Fibroblast of pulmonary artery (primary cell): ENCODE data around the gene PNLIPRP2.

Source experiments
- DNase-seq: peaks from one replicate; pipeline ENCODE4 v3.0.0-alpha.2; 2010; ENCODE audit warnings: low read depth
- H3K4me3 ChIP-seq: replicated peaks from 2 replicates; pipeline ENCODE4 v1.5.1; 2011; ENCODE audit warnings: low read depth, mild to moderate bottlenecking, control low read depth, low read length, moderate library complexity
- CTCF ChIP-seq: IDR thresholded peaks from 2 replicates; pipeline ENCODE4 v1.5.1; 2011; ENCODE audit warnings: mild to moderate bottlenecking, control low read depth, low read length, inconsistent platforms; ENCODE audit errors: missing control alignments

The PNLIPRP2 gene

DNA sequence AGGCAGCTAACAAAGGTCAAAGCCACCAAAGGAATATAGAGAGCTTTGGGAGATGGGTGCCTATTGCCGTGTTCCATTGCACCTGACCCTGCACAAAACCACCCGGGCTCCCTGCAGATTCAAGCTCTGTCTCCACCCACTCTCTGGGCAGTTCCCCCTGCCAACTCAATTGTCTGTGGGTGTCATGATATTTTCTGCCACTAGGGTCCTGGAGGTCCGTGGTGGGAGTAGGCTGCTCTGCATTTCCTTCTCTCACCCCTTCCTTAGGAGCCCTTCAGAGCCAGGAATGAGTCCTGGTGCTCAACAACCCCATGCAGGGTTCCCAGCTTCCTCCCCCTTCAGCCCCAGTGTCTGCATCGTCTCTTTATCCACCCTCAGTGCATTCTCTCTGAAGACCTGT, 34.1 kb downstream of the PNLIPRP2 start:
- no peak overlapping the region for H3K4me3 ChIP-seq
- DNase-seq: no peak
- peak; percentile 28 for TF ChIP-seq CTCF

DNA sequence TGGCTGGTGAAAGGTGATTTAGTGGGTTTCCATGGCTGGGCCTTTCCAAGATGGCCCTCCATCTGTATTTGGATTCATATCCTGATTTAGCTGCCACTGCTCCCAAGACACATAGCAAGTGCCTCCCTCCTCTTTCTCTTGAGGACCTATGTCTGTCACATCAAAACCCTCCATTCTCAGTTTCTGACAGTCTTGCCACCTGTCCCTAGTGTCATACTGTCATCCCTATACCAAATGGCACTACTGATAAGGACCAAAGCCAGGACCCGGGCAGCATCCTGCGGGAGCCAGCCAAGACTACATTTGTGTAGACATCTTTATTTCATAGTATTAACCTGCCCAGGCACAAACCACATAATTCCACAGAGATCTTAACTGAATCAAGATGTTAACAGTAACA, 34.8 kb downstream of the PNLIPRP2 start:
- DNase-seq: no peak
- TF ChIP-seq CTCF: no peak
- H3K4me3 ChIP-seq: no peak overlapping the region

DNA sequence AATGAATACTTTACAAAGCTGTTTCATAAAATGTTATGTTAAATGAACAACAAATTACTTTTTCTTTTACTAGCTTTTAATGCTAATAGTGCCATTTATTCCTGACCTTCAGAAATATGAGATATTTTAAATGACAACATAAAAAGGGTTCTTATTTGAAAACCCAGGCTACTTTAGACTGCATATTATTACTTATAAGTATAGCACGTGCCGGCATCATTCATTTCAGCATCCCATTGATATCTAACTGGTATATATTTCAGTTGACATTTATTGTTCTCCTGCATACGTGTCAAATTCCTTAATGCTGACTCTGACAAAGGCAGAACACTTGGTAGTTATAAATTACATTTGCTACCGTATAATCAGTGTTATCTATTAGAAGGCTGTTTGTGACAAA, 35.3 kb downstream of the PNLIPRP2 start:
- DNase-seq: no peak
- TF ChIP-seq CTCF: no peak
- no peak overlapping the region for H3K4me3 ChIP-seq

DNA sequence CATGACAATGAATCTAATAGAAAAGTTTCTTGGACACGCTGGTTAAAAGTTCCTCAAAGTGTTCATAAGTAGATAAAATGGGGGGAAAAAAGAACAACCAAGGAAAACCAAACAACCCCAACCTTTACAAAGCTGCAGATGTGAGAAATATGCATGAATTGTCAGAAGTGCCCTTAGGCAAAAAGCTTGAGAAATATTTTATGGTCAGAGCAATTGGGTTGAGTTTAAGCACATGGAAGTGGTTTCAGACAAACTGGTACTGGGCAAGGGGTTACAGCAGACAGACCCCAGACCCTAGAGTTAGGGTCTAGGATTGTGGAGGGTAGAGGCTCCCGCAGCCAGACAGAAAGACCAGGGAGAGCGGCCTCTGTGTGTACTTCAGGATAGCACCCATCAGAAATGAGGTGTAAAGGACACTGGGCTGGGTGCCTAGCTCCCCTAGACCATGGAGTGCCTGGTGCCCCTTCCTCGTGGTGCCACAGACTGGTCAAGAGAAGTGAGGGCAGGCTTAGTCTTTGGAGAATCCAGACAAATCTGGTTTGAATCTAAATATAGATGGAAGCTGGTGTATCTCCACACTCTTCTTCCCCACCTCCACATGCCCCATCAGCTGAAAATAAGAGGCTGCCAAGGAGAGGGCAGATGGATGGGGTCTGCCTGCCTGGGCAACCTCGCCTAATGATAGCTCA, 37.3 kb downstream of the PNLIPRP2 start:
- no peak overlapping the region for H3K4me3 ChIP-seq
- TF ChIP-seq CTCF: no peak
- no peak for DNase-seq

DNA sequence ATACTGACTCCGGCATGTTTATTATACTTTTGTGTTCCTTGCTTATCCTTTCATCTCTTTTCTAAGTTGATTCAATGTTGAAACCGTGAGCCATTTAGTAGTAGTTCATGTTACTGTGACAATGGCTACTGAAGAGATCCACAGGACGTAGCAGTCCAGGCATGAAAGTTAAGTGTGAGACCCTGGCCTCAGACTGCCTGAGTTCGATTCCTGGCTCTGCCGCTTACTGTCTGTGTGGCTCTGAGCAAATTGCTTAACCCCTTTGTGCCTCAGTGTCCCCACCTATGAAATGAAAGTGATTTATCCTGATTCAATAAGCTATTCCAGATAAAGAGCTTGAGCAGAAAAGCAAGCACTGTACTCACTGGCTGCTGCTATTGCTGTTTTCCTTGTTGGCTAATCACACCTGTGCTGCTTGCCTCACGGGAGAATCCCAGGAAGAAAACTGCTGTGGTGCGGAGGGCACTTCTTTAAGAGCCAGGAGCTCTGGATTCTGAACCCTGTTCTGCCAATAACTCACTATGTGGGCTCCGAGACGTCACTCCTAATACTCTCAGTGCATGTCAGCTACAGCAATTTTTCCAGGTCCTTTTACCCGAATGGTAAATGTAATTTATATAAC, 38.4 kb downstream of the PNLIPRP2 start:
- DNase-seq: no peak
- no peak overlapping the region for H3K4me3 ChIP-seq
- no peak for TF ChIP-seq CTCF

DNA sequence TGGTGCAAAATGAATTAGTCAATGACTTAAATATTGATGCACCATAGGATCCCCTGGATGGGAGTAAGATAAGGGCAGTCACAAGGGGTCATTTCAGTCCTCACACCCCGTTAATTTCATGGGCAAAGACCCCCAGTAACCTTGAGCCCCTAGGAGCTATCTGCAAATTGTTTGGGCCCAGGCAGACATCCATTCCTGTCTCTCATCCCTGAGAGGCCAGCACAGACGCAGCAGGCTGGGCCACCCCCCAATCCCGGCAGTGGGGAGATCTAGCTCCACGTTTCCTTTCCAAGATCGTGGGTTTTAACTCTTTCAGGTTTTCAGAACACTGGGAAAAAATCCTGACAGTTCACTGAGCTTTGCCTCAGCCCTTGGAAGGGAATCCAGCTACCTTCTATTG, 40.1 kb downstream of the PNLIPRP2 start:
- TF ChIP-seq CTCF: no peak

GRCh38 chr10:116663342-116663741, 42.6 kb downstream of the PNLIPRP2 start:
- TF ChIP-seq CTCF: no peak
- H3K4me3 ChIP-seq: no peak overlapping the region
- DNase-seq: no peak

More for the DNA sequence above, 40.1 kb downstream of the PNLIPRP2 start:
- no peak for DNase-seq
- H3K4me3 ChIP-seq: no peak overlapping the region
